ENCODE data around the gene MAML3.

MAML3 gene

GRCh38 chr4:139801895-139802294 is 352.1 kb downstream of the MAML3 start:
- no peak for DNase-seq

- no peak for DNase-seq
These were observed 353.9 kb downstream of the MAML3 start for GRCh38 chr4:139800082-139800481.

- no peak for DNase-seq
These were observed 354.4 kb downstream of the MAML3 start for GRCh38 chr4:139799615-139800014.

- DNase-seq: no peak
These were observed 355.5 kb downstream of the MAML3 start for GRCh38 chr4:139798456-139798855.

- no peak for DNase-seq
These were observed 356.7 kb downstream of the MAML3 start for GRCh38 chr4:139797287-139797686.

- no peak for DNase-seq
These were observed 358.3 kb downstream of the MAML3 start for GRCh38 chr4:139795527-139796314.

GRCh38 chr4:139794158-139794954 is 359.6 kb downstream of the MAML3 start:
- no peak for DNase-seq

GRCh38 chr4:139791681-139792080 is 362.3 kb downstream of the MAML3 start:
- no peak for DNase-seq

GRCh38 chr4:139790291-139790690 is 363.7 kb downstream of the MAML3 start:
- DNase-seq: no peak

GRCh38 chr4:139789096-139789654 is 364.8 kb downstream of the MAML3 start:
- no peak for DNase-seq

GRCh38 chr4:139786494-139787354 is 367.3 kb downstream of the MAML3 start:
- no peak for DNase-seq

GRCh38 chr4:139785356-139785755 is 368.6 kb downstream of the MAML3 start:
- no peak for DNase-seq

- no peak for DNase-seq
These were observed 370.1 kb downstream of the MAML3 start for GRCh38 chr4:139783741-139784484.

- no peak for DNase-seq
These were observed 371.0 kb downstream of the MAML3 start for GRCh38 chr4:139782926-139783522.

- DNase-seq: no peak
These were observed 372.9 kb downstream of the MAML3 start for GRCh38 chr4:139781066-139781465.

GRCh38 chr4:139779691-139780090 is 374.3 kb downstream of the MAML3 start:
- DNase-seq: no peak

GRCh38 chr4:139777757-139778156 is 376.2 kb downstream of the MAML3 start:
- DNase-seq: no peak

GRCh38 chr4:139776235-139776634 is 377.7 kb downstream of the MAML3 start:
- no peak for DNase-seq

- no peak for DNase-seq
These were observed 379.1 kb downstream of the MAML3 start for GRCh38 chr4:139774759-139775487.

GRCh38 chr4:139773560-139774318 is 380.2 kb downstream of the MAML3 start:
- DNase-seq: no peak

Measured in stimulated activated naive CD4-positive, alpha-beta T cell (primary cell).